NCI-H446 treated with DMSO at 0.1 percent for 48 hours (cell line): ENCODE results near the gene DYNC2H1.

Experiments
- DNase-seq: peaks from one replicate; lab custom pipeline; 2025; lab: John Stamatoyannopoulos, UW

DYNC2H1 gene

GRCh38 chr11:103108933-103109817 lies at the start of gene DYNC2H1:
Gene DYNC2H1, plus strand, starts transcription at chr11:103109426. Its CDS starts 149 bp downstream, at chr11:103109575.
- peak; percentile 86 for DNase-seq

GRCh38 chr11:103061656-103062055 lies 47.6 kb upstream of the DYNC2H1 start:
- DNase-seq: no peak

- no peak for DNase-seq
Observed at GRCh38 chr11:103067118-103067517, 42.1 kb upstream of the DYNC2H1 start.

- no peak for DNase-seq
Observed at GRCh38 chr11:103069367-103069766, 39.9 kb upstream of the DYNC2H1 start.

GRCh38 chr11:103070142-103070541 lies 39.1 kb upstream of the DYNC2H1 start:
- DNase-seq: no peak

- no peak for DNase-seq
Observed at GRCh38 chr11:103071008-103071407, 38.2 kb upstream of the DYNC2H1 start.

- no peak for DNase-seq
Observed at GRCh38 chr11:103076361-103076760, 32.9 kb upstream of the DYNC2H1 start.

GRCh38 chr11:103077554-103077953 lies 31.7 kb upstream of the DYNC2H1 start:
- no peak for DNase-seq

GRCh38 chr11:103078710-103079109 lies 30.5 kb upstream of the DYNC2H1 start:
- no peak for DNase-seq

GRCh38 chr11:103079833-103080232 lies 29.4 kb upstream of the DYNC2H1 start:
- no peak for DNase-seq

- DNase-seq: no peak
Observed at GRCh38 chr11:103085758-103086365, 23.4 kb upstream of the DYNC2H1 start.

GRCh38 chr11:103086461-103086860 lies 22.8 kb upstream of the DYNC2H1 start:
- no peak for DNase-seq

GRCh38 chr11:103091064-103091800 lies 18.0 kb upstream of the DYNC2H1 start:
- peak; percentile 32 for DNase-seq

GRCh38 chr11:103091801-103092524 lies 17.3 kb upstream of the DYNC2H1 start, which contains the start of gene DCUN1D5:
Gene DCUN1D5, minus strand, starts transcription at chr11:103092160. Its CDS starts 288 bp downstream, at chr11:103091872.
- peak; percentile 84 for DNase-seq

GRCh38 chr11:103097279-103097678 lies 11.9 kb upstream of the DYNC2H1 start:
- DNase-seq: no peak

- DNase-seq: no peak
Observed at GRCh38 chr11:103109818-103110388, 677 bp downstream of the DYNC2H1 start.

- DNase-seq: no peak
Observed at GRCh38 chr11:103110391-103110790, 1.2 kb downstream of the DYNC2H1 start.

- no peak for DNase-seq
Observed at GRCh38 chr11:103111400-103111799, 2.2 kb downstream of the DYNC2H1 start.

- DNase-seq: no peak
Observed at GRCh38 chr11:103112364-103112763, 3.1 kb downstream of the DYNC2H1 start.

- DNase-seq: no peak
Observed at GRCh38 chr11:103114836-103115235, 5.6 kb downstream of the DYNC2H1 start.

- DNase-seq: no peak
Observed at GRCh38 chr11:103125462-103125861, 16.2 kb downstream of the DYNC2H1 start.
